ENCODE measurements around the gene TRIM38. TPM values are rescaled to one million over a fixed set of nuclear protein-coding genes. Genes with fewer than 3 reads are reported as not detected.
A peak's percentile ranks its signal among the peaks of the same experiment; 100 is the strongest.

Gene TRIM38
- total and polyA plus RNA-seq, 2 of the 13 experiments (the other 11 are each of a cell fraction or from before 2014, with no cell fraction given) = 2.5 to 3.1 TPM

GRCh38 chr6:26033085-26033940, 70.7 kb downstream of the TRIM38 start (continued):
- TF ChIP-seq ZNF512B (CRISPR knock-in tag; IDR thresholded peaks at IDR 0.05; ENCODE audit: borderline replicate concordance) = peak; percentile 89
- no peak for TF ChIP-seq PAWR (CRISPR knock-in tag; IDR thresholded peaks at IDR 0.05; ENCODE audit: borderline replicate concordance)
- peak; percentile 59 for TF ChIP-seq ASH2L (IDR thresholded peaks at IDR 0.05; ENCODE audit: insufficient read length, low read depth, low read length)
- TF ChIP-seq ZMAT5 (CRISPR knock-in tag; IDR thresholded peaks at IDR 0.05; ENCODE audit: borderline replicate concordance, low read depth) = no peak
- TF ChIP-seq, protein P1, sequence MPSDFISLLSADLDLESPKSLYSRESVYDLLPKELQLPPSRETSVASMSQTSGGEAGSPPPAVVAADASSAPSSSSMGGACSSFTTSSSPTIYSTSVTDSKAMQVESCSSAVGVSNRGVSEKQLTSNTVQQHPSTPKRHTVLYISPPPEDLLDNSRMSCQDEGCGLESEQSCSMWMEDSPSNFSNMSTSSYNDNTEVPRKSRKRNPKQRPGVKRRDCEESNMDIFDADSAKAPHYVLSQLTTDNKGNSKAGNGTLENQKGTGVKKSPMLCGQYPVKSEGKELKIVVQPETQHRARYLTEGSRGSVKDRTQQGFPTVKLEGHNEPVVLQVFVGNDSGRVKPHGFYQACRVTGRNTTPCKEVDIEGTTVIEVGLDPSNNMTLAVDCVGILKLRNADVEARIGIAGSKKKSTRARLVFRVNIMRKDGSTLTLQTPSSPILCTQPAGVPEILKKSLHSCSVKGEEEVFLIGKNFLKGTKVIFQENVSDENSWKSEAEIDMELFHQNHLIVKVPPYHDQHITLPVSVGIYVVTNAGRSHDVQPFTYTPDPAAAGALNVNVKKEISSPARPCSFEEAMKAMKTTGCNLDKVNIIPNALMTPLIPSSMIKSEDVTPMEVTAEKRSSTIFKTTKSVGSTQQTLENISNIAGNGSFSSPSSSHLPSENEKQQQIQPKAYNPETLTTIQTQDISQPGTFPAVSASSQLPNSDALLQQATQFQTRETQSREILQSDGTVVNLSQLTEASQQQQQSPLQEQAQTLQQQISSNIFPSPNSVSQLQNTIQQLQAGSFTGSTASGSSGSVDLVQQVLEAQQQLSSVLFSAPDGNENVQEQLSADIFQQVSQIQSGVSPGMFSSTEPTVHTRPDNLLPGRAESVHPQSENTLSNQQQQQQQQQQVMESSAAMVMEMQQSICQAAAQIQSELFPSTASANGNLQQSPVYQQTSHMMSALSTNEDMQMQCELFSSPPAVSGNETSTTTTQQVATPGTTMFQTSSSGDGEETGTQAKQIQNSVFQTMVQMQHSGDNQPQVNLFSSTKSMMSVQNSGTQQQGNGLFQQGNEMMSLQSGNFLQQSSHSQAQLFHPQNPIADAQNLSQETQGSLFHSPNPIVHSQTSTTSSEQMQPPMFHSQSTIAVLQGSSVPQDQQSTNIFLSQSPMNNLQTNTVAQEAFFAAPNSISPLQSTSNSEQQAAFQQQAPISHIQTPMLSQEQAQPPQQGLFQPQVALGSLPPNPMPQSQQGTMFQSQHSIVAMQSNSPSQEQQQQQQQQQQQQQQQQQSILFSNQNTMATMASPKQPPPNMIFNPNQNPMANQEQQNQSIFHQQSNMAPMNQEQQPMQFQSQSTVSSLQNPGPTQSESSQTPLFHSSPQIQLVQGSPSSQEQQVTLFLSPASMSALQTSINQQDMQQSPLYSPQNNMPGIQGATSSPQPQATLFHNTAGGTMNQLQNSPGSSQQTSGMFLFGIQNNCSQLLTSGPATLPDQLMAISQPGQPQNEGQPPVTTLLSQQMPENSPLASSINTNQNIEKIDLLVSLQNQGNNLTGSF (CRISPR knock-in tag; IDR thresholded peaks at IDR 0.05) = no peak
- no peak for TF ChIP-seq ZNF256 (CRISPR knock-in tag; conservative IDR thresholded peaks at IDR 0.05)
- no peak for TF ChIP-seq REL (CRISPR knock-in tag; conservative IDR thresholded peaks at IDR 0.05)
- peak; percentile 98 for TF ChIP-seq HNRNPLL (IDR thresholded peaks at IDR 0.05; ENCODE audit: low read depth, low read length, poor library complexity, severe bottlenecking)
- no peak; the same call in 1 of the 2 replicates for TF ChIP-seq ZNF362 (CRISPR knock-in tag; IDR thresholded peaks at IDR 0.05; ENCODE audit: borderline replicate concordance)
- TF ChIP-seq POLR2G (IDR thresholded peaks at IDR 0.05; ENCODE audit: low read depth, low read length) = peak; percentile 92
- TF ChIP-seq, protein P2, sequence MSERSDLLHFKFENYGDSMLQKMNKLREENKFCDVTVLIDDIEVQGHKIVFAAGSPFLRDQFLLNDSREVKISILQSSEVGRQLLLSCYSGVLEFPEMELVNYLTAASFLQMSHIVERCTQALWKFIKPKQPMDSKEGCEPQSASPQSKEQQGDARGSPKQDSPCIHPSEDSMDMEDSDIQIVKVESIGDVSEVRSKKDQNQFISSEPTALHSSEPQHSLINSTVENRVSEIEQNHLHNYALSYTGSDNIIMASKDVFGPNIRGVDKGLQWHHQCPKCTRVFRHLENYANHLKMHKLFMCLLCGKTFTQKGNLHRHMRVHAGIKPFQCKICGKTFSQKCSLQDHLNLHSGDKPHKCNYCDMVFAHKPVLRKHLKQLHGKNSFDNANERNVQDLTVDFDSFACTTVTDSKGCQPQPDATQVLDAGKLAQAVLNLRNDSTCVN (CRISPR knock-in tag; IDR thresholded peaks at IDR 0.05; ENCODE audit: borderline replicate concordance) = 0 out of 2 replicates have a peak, but pooled peaks have one; percentile 71
- peak; percentile 91 for TF ChIP-seq ZC3H4 (CRISPR knock-in tag; IDR thresholded peaks at IDR 0.05; ENCODE audit: borderline replicate concordance)
- no peak for TF ChIP-seq MIXL1 (CRISPR knock-in tag; IDR thresholded peaks at IDR 0.05)
- TF ChIP-seq, protein P3, sequence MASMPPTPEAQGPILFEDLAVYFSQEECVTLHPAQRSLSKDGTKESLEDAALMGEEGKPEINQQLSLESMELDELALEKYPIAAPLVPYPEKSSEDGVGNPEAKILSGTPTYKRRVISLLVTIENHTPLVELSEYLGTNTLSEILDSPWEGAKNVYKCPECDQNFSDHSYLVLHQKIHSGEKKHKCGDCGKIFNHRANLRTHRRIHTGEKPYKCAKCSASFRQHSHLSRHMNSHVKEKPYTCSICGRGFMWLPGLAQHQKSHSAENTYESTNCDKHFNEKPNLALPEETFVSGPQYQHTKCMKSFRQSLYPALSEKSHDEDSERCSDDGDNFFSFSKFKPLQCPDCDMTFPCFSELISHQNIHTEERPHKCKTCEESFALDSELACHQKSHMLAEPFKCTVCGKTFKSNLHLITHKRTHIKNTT (CRISPR knock-in tag; IDR thresholded peaks at IDR 0.05) = no peak
- no peak for TF ChIP-seq MAFG (CRISPR knock-in tag; IDR thresholded peaks at IDR 0.05)
